ENCODE data around the gene SPAG8.

DNA sequence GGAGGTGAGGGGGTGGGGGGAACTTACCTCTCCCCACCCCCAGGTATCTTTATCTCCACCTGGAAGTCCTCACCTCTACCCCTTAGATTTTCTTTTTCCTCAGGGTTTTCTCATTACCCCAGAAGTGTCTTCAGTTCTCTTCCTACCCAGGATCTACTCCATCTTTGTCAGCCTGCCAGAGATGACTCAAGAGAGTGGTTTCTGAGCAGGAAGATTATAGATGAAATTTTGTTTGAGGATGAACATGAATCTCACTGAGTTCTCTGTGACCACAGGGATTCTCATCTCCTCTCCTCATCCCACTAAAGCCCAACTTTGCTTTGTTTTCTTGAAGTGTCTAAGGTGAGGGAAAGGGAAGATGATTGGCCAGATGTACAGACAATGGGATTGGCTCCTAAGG, 8.0 kb upstream of the SPAG8 start:
- TF ChIP-seq CTCF (IDR thresholded peaks at IDR 0.05 in 8 of 11, conservative IDR thresholded peaks at IDR 0.05 in 3 of 11) (no peak), POLR2AphosphoS5 (IDR thresholded peaks at IDR 0.05) (no peak)

Measured in spleen (tissue), 7 donors.